ENCODE data around the gene ZNF691. TPM values are rescaled to one million over a fixed set of nuclear protein-coding genes. Genes with fewer than 3 reads are reported as not detected.

The ZNF691 gene
- total RNA-seq, 1 donor from 2014 or later: 18.8 TPM

- TF ChIP-seq, protein P1, sequence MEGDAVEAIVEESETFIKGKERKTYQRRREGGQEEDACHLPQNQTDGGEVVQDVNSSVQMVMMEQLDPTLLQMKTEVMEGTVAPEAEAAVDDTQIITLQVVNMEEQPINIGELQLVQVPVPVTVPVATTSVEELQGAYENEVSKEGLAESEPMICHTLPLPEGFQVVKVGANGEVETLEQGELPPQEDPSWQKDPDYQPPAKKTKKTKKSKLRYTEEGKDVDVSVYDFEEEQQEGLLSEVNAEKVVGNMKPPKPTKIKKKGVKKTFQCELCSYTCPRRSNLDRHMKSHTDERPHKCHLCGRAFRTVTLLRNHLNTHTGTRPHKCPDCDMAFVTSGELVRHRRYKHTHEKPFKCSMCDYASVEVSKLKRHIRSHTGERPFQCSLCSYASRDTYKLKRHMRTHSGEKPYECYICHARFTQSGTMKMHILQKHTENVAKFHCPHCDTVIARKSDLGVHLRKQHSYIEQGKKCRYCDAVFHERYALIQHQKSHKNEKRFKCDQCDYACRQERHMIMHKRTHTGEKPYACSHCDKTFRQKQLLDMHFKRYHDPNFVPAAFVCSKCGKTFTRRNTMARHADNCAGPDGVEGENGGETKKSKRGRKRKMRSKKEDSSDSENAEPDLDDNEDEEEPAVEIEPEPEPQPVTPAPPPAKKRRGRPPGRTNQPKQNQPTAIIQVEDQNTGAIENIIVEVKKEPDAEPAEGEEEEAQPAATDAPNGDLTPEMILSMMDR (IDR thresholded peaks at IDR 0.05; ENCODE audit: unreplicated experiment): no peak
- Mint-ChIP-seq H3K4me3 (ENCODE audit: low read depth) (no peak overlapping the region), H3K9me3 (ENCODE audit: low read depth) (peaks cover 15% of the 10 kb centered on the region), H3K27ac (no peak overlapping the region), H3K4me1 (ENCODE audit: low read depth) (peaks cover 11% of the 10 kb centered on the region), H3K36me3 (ENCODE audit: insufficient read depth) (no peaks in the 10 kb centered on the region), H3K27me3 (peaks cover 4% of the 10 kb centered on the region)
- no peak for DNase-seq (ENCODE audit: low spot score, unreplicated experiment)
Measured at GRCh38 chr1:42873670-42874069, 27.3 kb downstream of the ZNF691 start.

DNA sequence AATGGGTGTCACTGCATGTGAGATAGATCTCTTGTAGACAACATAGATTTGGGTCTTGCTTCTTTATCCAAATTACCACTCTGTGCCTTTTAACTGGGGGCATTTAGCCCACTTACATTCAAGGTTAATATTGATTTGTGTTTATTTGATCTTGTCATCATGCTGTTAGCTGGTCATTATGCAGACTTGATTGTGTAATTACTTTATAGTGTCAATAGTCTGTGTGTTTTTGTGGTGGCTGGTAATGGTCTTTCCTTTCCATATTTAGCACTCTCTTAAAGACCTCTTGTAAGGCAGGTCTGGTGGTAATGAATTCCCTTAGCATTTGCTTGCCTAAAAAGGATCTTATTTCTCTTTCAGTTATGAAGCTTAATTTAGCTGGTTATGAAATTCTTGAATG is 29.6 kb downstream of the ZNF691 start:
- Mint-ChIP-seq H3K36me3 (ENCODE audit: insufficient read depth) (no peaks in the 10 kb centered on the region), H3K4me1 (ENCODE audit: low read depth) (peaks cover 11% of the 10 kb centered on the region), H3K27ac (no peak overlapping the region), H3K27me3 (peaks cover 3% of the 10 kb centered on the region), H3K9me3 (ENCODE audit: low read depth) (peaks cover 15% of the 10 kb centered on the region), H3K4me3 (ENCODE audit: low read depth) (no peak overlapping the region)
- no peak for DNase-seq (ENCODE audit: low spot score, unreplicated experiment)
- TF ChIP-seq, protein P1 (IDR thresholded peaks at IDR 0.05; ENCODE audit: unreplicated experiment): no peak

- peaks cover 15% of the 10 kb centered on the region for H3K9me3 Mint-ChIP-seq (ENCODE audit: low read depth)
- no peak overlapping the region for H3K27ac Mint-ChIP-seq
- H3K27me3 Mint-ChIP-seq: no peaks in the 10 kb centered on the region
- DNase-seq (ENCODE audit: low spot score, unreplicated experiment): no peak
- no peak overlapping the region for H3K4me3 Mint-ChIP-seq (ENCODE audit: low read depth)
- H3K4me1 Mint-ChIP-seq (ENCODE audit: low read depth): peaks cover 11% of the 10 kb centered on the region
- no peaks in the 10 kb centered on the region for H3K36me3 Mint-ChIP-seq (ENCODE audit: insufficient read depth)
- TF ChIP-seq, protein P1 (IDR thresholded peaks at IDR 0.05; ENCODE audit: unreplicated experiment): no peak
Measured at GRCh38 chr1:42877380-42877779, 31.0 kb downstream of the ZNF691 start.

GRCh38 chr1:42880384-42880783 is 34.0 kb downstream of the ZNF691 start:
- no peak for DNase-seq (ENCODE audit: low spot score, unreplicated experiment)
- Mint-ChIP-seq H3K4me3 (ENCODE audit: low read depth) (no peak overlapping the region), H3K36me3 (ENCODE audit: insufficient read depth) (no peaks in the 10 kb centered on the region), H3K9me3 (ENCODE audit: low read depth) (no peaks in the 10 kb centered on the region), H3K27ac (no peak overlapping the region), H3K27me3 (no peaks in the 10 kb centered on the region), H3K4me1 (ENCODE audit: low read depth) (peaks cover 7% of the 10 kb centered on the region)
- TF ChIP-seq, protein P1 (IDR thresholded peaks at IDR 0.05; ENCODE audit: unreplicated experiment): no peak

GRCh38 chr1:42886046-42886739 is 39.8 kb downstream of the ZNF691 start:
- H3K36me3 Mint-ChIP-seq (ENCODE audit: insufficient read depth): no peaks in the 10 kb centered on the region

More at GRCh38 chr1:42886046-42886739, 39.8 kb downstream of the ZNF691 start:
- no peak overlapping the region for H3K27ac Mint-ChIP-seq
- H3K4me3 Mint-ChIP-seq (ENCODE audit: low read depth): no peak overlapping the region
- DNase-seq (ENCODE audit: low spot score, unreplicated experiment): no peak
- no peaks in the 10 kb centered on the region for H3K4me1 Mint-ChIP-seq (ENCODE audit: low read depth)
- TF ChIP-seq, protein P1 (IDR thresholded peaks at IDR 0.05; ENCODE audit: unreplicated experiment): no peak
- no peaks in the 10 kb centered on the region for H3K9me3 Mint-ChIP-seq (ENCODE audit: low read depth)
- H3K27me3 Mint-ChIP-seq: no peaks in the 10 kb centered on the region
